ENCODE results near the gene ARAP2. TPM values are rescaled to one million over a fixed set of nuclear protein-coding genes. Genes with fewer than 3 reads are reported as not detected.

Gene ARAP2
- total and polyA plus RNA-seq, 7 donors: 3.6 to 22.9 (median 16.9) TPM

DNA sequence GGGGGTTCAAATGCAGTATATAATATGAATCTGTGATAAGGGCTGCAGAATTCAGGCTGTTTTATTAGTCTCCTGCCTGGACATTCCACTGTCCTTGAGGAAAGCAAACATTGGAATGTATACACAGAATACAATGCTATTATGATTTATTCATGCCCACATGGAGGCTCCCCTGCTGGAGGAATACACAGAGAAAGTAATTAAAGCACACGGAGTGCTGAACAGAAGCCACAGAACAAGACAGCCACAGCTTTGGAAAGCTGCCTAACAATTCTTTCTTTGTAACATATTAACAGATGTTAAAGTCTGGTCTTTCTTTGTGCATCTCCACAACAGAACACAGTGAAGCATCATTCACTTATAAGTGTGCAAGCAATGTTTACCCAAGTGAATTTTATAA lies 155.8 kb downstream of the ARAP2 start:
- H3K4me1 ChIP-seq: peaks cover 0 to 11% (median 2%) of the 10 kb centered on the region in 4 donors
- intact Hi-C loops (cut with DNase I): no loop called here
- H3K36me3 ChIP-seq: no peaks in the 10 kb centered on the region
- TF ChIP-seq POLR2A (IDR thresholded peaks at IDR 0.05) (no peak), CTCF (IDR thresholded peaks at IDR 0.05) (no peak), POLR2AphosphoS5 (IDR thresholded peaks at IDR 0.05) (no peak), EP300 (IDR thresholded peaks at IDR 0.05) (no peak)
- no peaks in the 10 kb centered on the region for H3K27me3 ChIP-seq
- 6 to 33% methylated on average over 1 of the region's 1 CpG for WGBS, 2 donors
- no peak overlapping the region for H3K4me3 ChIP-seq
- no peak overlapping the region for H3K27ac ChIP-seq
- H3K9me3 ChIP-seq: no peaks in the 10 kb centered on the region
- no peak for DNase-seq

- no peaks in the 10 kb centered on the region for H3K36me3 ChIP-seq
- TF ChIP-seq POLR2A (IDR thresholded peaks at IDR 0.05) (no peak), POLR2AphosphoS5 (IDR thresholded peaks at IDR 0.05) (no peak), CTCF (IDR thresholded peaks at IDR 0.05) (no peak), EP300 (IDR thresholded peaks at IDR 0.05) (no peak)
Measured at GRCh38 chr4:36086261-36086786, 158.0 kb downstream of the ARAP2 start.

GRCh38 chr4:36082817-36083216 lies 161.5 kb downstream of the ARAP2 start:
- H3K4me1 ChIP-seq: no peaks in the 10 kb centered on the region
- TF ChIP-seq EP300 (IDR thresholded peaks at IDR 0.05) (no peak), POLR2A (IDR thresholded peaks at IDR 0.05) (no peak), POLR2AphosphoS5 (IDR thresholded peaks at IDR 0.05) (no peak), CTCF (IDR thresholded peaks at IDR 0.05) (no peak)
- no peaks in the 10 kb centered on the region for H3K27me3 ChIP-seq
- intact Hi-C loops (cut with DNase I): no loop called here
- no peak for DNase-seq
- H3K9me3 ChIP-seq: no peaks in the 10 kb centered on the region
- H3K4me3 ChIP-seq: no peak overlapping the region
- no peak overlapping the region for H3K27ac ChIP-seq
- WGBS, 2 donors: 91 to 97% methylated on average over 4 of the region's 4 CpGs
- H3K36me3 ChIP-seq: no peaks in the 10 kb centered on the region

More at GRCh38 chr4:36086261-36086786, 158.0 kb downstream of the ARAP2 start:
- peaks cover 0 to 11% (median 2%) of the 10 kb centered on the region in 4 donors for H3K4me1 ChIP-seq
- 89 to 95% methylated on average over 1 of the region's 1 CpG for WGBS, 2 donors
- DNase-seq: no peak
- H3K27me3 ChIP-seq: no peaks in the 10 kb centered on the region
- no peaks in the 10 kb centered on the region for H3K9me3 ChIP-seq
- no peak overlapping the region for H3K4me3 ChIP-seq
- no peak overlapping the region for H3K27ac ChIP-seq
- intact Hi-C loops (cut with DNase I): no loop called here

DNA sequence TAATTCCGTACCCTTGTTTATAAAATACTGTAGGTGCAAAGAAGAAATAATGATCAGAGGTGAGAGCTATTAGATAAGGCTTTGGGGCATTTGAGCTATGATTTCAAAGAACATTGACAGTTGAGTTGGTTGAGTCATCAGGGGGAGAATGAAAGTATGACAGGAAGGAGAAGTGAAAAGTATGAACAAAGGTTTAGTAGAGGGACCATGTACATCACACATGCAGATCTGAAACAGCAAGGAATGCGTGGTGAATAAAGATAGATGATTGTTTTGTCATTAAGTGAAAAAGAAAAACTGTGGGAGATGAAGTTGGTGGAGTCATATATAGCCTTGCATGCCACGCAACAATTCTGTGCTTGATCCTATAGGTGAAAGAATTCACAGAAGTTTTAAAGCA lies 163.1 kb downstream of the ARAP2 start:
- Histone ChIP-seq H3K4me1 (no peaks in the 10 kb centered on the region), H3K9me3 (no peaks in the 10 kb centered on the region), H3K27me3 (no peaks in the 10 kb centered on the region), H3K27ac (no peak overlapping the region), H3K4me3 (no peak overlapping the region), H3K36me3 (no peaks in the 10 kb centered on the region)
- DNase-seq: no peak
- WGBS, 2 donors: 82 to 91% methylated on average over 3 of the region's 3 CpGs
- intact Hi-C loops (cut with DNase I): no loop called here
- no peak for TF ChIP-seq POLR2A (IDR thresholded peaks at IDR 0.05)

- Histone ChIP-seq H3K4me3 (no peak overlapping the region), H3K27ac (no peak overlapping the region), H3K27me3 (no peaks in the 10 kb centered on the region), H3K36me3 (no peaks in the 10 kb centered on the region), H3K9me3 (no peaks in the 10 kb centered on the region), H3K4me1 (no peaks in the 10 kb centered on the region)
- TF ChIP-seq POLR2A (IDR thresholded peaks at IDR 0.05): no peak
- no peak for TF ChIP-seq POLR2AphosphoS5 (IDR thresholded peaks at IDR 0.05)
- no peak for TF ChIP-seq CTCF (IDR thresholded peaks at IDR 0.05)
- intact Hi-C loops (cut with DNase I): no loop called here
- no peak for DNase-seq
- WGBS, 2 donors: 85% methylated on average over 2 of the region's 2 CpGs
Measured at GRCh38 chr4:36079666-36080065, 164.6 kb downstream of the ARAP2 start.
